Stimulated activated CD4-positive, alpha-beta T cell treated with anti-CD3 and anti-CD28 coated beads, Interleukin-1b, Interleukin-23, amount 100 ng/mL, for 48 hours (primary cell): Measurements from ENCODE around the gene GRAP2.
A peak's percentile ranks its signal among the peaks of the same experiment; 100 is the strongest.
"Not testable (repeated sequence)": the region's sequence is repeated elsewhere in the genome, so short reads cannot be mapped to it uniquely, and the experiment has no call there.

Experiments used
- DNase-seq: peaks from one replicate; pipeline ENCODE4 v3.0.0-alpha.2; 2020

Gene GRAP2

DNA sequence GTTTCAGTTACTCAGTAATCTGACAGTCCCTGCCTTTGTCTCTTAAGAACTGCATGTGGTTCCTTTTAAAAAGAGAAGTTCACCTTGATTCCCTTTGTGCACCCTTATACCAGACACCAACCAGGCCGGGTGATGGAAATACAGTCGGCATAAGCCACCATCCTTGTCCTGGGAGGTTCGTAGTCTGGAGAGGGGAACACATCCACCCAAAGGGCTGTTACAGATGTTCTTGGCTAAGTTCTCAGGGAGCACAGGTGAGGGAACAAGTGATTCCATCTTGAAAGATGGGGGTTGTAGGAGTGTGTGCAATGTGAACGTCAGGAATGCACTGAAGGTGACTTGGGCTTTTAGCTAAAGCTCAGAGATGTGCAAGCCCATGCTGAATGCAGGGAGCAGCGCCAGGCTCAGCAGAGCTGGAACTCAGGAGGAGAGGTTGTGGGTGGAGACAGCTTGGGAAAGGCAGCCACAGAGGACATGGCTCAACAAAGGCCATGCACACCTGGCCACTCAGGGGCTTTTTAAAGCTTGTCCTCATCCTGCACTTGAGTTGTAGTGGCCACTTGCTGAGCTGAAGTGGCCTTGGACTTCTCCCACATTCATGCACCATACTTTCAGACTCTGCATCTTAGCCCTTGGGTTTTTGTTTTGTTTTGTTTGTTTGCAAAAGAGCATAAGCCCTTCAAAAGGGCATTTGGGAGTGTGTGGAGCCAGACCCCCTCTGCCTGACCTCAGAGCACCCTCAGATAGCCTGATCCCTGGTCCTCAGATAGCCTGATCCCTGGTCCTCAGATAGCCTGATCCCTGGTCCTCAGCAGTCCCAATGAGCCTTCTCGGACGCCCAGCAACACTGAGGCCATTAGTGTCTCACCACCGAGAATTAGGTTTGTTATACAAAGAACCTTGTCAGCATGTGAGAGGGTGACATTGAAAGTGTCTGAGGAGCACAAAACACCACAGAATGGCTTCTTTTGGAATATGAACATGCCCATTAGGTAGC, 46.6 kb downstream of the GRAP2 start:
- DNase-seq: no peak

GRCh38 chr22:39949964-39950737, 49.3 kb downstream of the GRAP2 start:
- no peak for DNase-seq

DNA sequence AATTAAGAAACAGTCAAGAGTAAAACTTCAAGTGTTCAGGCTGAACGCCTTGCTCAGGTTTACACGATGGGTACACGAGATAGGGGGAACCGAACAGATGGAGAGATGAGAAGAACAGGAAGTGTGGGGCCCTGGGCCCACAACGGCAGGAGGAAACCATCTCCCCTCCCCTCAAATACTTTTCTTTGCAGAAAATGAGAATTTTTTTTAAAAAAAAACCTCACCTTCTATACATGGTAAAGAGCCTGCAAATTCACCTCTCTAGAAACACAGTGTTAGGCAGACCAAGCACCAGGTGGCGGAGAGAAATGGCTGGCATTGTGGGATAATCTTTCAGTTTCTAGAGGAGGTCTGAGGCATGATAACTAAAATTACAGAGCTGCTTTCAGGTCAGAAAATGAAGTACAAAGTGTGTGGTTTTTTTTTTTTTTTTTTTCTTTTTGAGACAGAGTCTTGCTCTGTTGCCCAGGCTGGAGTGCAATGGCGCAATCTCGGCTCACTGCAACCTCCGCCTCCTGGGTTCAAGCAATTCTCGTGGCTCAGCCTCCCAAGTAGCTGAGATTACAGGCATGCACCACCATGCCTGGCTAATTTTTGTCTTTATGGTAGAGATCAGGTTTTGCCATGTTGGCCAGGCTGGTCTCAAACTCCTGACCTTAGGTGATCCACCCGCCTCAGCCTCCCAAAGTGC, 50.9 kb downstream of the GRAP2 start:
- not testable (repeated sequence) for DNase-seq

GRCh38 chr22:39952347-39952746, 51.5 kb downstream of the GRAP2 start:
- DNase-seq: no peak

DNA sequence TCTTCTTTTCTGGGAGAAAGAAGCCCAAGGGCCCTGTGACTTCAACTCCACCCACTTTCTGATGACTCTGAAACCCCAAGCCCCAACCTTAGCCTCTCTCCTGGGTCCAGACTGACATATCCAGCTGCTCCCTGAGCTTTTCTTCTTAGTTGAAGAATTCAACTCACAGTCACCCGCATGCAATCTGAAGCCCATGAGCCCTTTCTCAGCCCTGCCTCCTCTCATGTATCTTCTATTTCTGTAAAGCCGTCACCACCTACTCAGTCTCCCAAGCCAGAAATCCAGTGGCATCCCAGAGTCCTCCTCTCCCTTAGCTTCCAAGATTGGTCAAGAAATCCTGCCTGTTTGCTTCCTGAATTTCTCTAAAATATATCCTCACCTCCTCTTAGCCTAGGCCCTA, 52.2 kb downstream of the GRAP2 start:
- DNase-seq: no peak

DNA sequence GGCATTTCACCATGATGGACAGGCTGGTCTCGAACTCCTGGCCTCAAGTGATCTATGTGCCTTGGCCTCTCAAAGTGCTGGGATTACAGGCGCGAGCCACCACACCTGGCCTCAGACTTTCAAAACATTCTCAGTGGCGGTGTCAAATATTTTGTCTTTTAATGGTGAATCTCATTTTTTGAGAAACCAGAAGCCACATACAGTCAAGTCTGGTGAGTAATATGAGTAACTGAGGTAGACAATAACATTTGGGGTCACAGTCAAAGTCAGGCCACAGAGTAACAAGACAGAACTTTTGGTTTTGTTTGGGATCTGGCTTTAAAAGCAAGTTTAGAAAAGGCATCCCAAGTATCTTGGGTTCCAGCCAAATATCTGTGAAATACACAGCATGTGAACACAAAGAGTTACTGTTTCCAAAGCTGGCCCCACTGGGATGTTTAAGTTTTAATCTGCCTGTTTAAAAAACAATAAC, 53.7 kb downstream of the GRAP2 start:
- peak; percentile 29 for DNase-seq

DNA sequence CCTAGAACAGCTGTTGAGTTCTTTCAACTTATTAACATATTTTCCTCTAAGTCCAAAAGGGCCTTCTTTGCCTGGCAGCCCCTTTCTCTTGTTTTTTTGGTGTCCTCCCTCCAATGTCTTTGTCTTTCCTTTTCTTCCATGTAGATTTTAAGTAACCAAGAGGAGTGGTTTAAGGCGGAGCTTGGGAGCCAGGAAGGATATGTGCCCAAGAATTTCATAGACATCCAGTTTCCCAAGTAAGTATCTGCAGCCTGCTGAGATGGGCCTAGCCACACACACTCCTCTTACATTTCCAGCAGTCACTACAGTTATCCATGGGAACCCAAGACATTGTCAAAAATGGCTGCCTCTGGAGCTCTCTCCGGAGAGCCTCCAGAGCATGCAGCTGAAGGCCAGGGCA, 54.8 kb downstream of the GRAP2 start:
- no peak for DNase-seq

- no peak for DNase-seq
These were observed 56.2 kb downstream of the GRAP2 start for GRCh38 chr22:39956932-39957664.

DNA sequence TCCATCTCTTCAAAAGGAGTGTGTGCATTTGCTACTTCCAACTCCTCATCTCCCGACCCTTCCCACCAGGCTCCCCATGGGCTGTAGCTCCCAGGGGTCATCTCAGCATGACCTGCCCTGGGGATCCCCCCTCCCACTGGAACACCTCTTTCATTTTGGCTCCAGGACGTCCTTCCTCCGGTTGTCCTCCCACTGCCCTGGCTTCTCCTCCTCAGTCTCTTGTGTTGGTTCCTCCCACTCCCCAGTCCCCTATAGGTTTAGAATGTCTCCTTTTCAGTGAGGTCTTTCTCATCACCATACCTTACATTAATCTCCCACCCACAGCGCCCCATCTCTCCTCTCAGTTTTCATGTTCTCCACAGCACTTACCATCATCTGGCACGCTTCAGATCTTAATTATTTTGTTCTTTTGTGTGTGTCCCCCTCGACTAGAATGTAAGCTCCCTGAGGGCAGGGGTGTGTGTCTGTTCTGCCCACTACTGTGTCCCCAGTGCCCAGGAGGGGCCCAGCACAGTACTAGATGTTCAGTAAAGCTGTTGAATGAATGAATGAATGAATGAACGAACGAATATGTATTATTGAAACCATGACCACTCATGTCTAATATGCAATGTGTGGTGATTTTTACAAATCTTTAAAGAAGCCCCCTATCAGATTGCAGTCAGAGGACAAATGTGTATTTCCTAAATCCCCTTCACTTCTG, 57.3 kb downstream of the GRAP2 start:
- no peak for DNase-seq

GRCh38 chr22:39958949-39959639, 58.2 kb downstream of the GRAP2 start:
- peak; percentile 16 for DNase-seq

DNA sequence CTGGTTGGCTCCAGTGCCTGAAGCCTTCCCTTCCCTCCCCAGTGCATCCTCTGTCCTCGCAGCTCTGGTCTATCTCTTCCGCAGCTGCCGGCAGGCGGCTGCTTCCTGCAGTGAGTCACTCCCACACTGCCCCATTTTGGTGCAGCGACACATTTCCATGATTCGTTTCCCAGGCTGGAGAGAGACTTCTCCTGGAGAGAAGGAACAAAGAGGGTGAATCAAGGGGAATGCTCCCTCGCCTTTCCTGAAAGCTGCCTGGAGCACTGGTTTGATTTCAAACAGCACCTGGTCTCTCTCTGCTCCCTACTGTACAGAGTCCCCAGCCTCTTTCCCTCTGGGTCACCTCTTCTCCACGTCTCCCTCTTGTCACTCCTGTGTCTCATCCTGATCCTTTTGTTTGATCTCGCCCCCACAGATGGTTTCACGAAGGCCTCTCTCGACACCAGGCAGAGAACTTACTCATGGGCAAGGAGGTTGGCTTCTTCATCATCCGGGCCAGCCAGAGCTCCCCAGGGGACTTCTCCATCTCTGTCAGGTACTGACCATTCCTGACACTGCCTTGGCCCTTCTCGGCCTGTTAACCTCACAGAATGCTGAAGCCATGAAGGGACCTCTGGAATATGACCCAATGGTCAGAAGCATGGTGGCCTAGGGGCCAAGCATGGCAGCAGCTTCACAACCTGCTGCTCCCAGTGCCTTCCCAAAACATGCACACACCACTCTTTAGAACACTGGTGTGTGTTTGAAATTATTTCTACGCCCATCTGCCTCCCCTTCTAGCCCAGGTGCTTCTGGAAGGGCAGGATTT, 59.0 kb downstream of the GRAP2 start, which contains the start of gene TMA7B:
Gene TMA7B, plus strand, starts transcription at position 758 of the 808 bp plus-strand sequence. CDS start 3,978 bp downstream, outside the sequence.
- DNase-seq: peak; percentile 28

GRCh38 chr22:39960791-39961746, 60.2 kb downstream of the GRAP2 start:
- DNase-seq: peak; percentile 84

GRCh38 chr22:39962071-39962470, 61.2 kb downstream of the GRAP2 start:
- no peak for DNase-seq

GRCh38 chr22:39965748-39966147, 64.9 kb downstream of the GRAP2 start:
- no peak for DNase-seq

DNA sequence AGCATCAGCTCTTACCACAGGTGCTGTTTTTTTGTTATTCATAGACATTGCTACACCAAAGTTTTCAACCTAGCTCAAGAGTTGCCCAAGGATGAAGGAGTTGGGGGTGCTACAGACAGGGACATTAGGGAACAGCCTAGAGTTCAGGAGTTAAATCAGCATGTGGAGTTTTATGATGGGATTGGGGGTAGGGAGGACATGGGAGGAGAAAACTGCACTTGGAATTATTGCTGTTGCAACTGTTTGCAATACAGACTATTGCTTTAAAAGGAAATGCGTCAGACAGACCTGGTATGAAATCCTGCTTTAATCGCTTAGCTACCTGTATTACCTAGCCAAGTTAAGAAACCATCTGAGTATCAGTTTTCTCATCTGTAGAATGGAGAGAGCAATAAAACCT, 65.6 kb downstream of the GRAP2 start:
- DNase-seq: no peak

DNA sequence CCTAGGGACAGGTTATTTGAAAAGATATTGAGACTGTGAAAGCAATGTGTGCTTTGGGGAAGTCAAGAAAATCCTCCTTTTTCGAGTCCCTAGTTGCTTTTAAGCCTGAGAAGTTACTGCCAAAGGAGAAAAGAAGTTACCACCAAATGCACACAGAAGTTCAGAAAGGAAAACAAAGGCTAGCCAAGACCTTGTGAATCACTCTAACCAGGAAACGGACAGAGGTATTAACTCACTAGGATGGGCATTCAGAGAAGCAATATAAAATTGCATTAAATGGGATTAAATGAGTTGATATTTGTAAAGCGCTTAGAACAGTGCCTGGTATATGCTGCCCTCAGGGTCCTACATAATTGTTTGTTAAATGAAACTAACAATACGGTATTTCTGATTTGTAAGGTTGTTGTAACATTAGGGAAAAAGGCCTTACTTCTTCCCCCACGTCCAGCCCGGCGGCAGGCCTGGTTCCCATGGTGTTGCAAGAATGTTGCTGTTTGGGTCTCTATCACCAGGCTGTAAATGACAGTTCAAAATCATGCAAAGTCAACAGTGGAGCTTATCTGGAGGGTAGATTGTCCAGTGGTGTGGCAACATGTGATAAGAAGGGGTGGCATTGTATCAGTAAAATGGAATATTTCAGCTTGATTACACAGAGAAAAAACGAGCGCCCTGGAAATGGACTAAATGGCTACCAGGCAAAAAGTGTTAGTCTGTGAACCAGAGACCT, 66.4 kb downstream of the GRAP2 start:
- no peak for DNase-seq

GRCh38 chr22:39967996-39968972, 67.4 kb downstream of the GRAP2 start:
- no peak for DNase-seq
